ENCODE results near the gene GMNN.
"Not testable (repeated sequence)": the region's sequence is repeated elsewhere in the genome, so short reads cannot be mapped to it uniquely, and the experiment has no call there.

GMNN gene

DNA sequence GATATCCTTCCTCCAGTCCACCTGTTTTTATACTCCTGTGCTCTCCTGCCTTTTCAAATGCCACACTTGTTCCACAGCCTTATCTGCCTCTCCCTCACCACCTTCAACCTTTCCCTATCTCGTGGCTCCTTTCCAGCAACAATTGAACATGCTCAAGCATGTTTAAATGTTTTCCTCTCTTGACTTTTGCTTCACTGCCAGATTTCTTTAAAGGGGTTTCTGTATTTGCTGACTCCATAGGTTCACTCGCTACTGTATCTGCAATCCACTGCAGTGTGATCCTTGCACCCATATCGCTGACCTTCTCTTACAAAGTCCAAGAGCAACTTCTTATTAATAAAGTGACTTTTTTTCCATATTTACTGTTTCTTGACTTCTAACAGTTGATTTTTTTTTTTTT is 11.2 kb upstream of the GMNN start:
- DNase-seq: no peak

DNA sequence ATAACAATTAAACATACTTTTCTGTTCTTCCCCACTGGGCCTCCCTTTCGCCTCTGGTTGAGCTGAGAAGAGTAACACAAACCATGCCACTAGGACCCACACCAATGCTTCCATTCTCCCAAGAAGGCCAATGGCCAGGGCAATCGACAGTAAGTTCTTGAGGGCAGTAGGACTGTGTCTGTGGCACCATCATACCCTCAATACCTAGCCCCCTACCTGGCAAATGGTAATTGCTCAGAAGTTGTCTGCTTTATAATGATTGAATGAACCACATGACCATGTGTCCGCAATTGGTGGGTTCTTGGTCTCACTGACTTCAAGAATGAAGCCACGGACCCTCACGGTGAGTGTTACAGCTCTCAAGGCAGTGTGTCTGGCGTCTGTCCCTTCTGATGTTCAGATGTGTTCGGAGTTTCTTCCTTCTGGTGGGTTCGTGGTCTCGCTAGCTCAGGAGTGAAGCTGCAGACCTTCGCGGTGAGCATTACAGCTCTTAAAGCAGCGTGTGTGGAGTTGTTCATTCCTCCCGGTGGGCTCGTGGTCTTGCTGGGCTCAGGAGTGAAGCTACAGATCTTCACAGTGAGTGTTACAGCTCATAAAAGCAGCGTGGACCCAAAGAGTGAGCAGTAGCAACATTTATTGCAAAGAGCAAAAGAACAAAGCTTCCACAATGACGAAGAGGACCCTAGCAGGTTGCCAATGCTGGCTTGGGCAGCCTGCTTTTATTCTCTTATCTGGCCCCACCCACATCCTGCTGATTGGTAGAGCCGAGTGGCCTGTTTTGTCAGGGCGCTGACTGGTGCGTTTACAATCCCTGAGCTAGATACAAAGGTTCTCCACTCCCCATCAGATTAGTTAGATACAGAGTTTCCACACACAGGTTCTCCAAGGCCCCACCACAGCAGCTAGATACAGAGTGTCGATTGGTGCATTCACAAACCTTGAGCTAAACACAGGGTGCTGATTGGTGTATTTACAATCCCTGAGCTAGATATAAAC is 9.6 kb upstream of the GMNN start:
- DNase-seq: not testable (repeated sequence)

DNA sequence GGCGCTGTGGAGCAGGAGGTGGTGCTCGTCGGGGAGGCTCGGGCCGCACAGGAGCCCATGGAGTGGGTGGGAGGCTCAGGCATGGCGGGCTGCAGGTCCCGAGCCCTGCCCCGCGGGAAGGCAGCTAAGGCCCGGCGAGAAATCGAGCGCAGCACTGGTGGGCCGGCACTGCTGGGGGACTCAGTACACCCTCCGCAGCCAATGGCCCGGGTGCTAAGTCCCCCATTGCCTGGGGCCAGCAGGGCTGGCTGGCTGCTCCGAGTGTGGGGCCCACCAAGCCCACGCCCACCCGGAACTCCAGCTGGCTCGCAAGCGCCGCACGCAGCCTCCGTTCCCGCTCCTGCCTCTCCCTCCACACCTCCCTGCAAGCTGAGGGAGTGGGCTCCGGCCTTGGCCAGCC is 8.8 kb upstream of the GMNN start:
- DNase-seq: not testable (repeated sequence)

DNA sequence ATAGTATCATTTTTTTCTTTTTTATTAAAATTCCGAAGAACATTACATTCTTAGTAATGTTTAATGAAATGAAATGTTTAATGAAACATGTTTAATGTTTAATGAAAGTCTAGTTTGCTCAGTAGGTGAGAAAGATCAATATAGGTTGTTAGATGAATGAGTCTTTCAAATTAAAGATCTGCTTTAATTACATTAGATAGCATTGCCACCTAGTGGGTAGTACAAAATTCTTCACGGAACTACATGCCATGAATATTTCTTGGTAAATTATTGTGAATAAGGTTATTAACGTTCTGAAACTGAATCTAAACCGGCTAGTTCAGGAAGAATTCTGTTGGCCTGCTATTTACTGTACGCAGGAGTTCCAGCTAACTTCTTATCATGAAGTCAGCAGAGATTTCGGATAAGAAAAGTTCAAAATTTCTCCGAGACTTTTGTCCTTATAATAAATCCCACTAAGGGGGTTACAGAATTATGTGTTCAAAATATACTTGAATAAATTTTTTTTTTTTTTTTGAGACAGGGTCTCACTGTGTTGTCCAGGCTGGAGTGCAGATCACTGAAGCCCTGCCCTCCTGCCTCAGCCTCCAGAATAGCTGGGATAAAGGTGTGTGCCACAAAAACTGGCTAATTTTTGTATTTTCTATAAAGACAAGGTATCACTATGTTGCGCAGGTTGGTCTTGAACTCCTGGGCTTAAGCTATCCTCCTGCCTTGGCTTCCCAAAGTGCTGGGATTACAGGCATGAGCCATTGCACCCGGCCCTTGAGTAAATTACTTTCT is 7.9 kb upstream of the GMNN start:
- no peak for DNase-seq

DNA sequence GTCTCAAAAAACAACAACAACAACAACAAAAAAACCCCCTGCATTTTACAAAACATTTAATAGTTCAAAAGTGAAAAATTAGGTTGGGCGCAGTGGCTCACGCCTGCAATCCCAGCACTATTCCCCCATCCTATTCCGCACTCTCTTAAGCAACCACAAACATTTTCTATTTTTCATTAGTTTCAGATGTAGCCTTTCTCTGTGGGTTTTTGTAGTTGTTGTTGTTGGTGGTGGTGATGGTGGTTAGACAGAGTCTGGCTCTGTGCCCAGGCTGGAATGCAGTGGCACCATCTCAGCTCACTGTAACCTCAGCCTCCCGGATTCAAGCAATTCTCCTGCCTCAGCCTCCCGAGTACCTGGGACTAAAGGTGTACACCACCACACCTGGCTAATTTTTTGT is 6.4 kb upstream of the GMNN start:
- DNase-seq: no peak

DNA sequence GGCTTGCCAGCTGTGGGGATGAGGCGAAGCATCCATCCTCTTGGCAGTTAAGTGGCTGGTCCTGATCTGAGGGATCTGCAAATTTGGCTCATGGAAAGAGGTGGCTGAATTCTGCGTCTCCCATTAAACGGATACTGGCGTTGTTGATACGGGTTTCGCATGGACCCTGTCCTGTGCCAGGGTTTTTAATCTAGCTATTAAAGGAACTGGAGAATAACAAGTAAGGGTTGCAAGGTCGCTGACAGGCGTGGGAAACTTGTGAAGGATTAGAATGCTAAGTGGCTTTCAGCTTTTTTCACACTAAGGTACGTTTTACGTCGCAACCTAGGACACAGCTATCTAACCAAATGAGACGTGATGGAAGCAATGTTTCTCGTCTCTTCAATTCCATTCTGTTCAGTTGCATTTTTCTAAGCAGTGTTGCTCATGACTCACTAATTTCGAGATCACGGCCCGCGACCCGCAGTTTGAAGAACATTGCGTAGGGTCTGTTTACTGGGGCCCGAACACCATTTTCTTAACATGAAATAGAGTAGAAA is 852 bp downstream of the GMNN start:
- DNase-seq: no peak

DNA sequence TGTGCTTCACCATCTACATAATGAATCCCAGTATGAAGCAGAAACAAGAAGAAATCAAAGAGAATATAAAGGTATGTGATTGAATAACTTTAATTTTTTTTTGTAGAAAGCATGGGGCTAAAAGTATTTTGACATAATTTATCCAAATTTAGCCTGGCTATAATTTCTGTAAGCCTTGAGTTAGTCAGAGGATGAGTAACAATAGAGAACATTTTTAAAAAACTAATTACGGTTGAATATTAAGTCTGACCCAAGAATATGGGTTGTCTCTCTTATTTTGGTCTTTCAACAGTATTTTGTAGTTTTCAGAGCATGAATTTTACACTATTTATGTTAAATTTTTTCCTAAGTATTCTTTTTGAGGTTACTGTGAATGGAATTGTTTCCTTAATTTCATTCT is 2.5 kb downstream of the GMNN start:
- DNase-seq: no peak

DNA sequence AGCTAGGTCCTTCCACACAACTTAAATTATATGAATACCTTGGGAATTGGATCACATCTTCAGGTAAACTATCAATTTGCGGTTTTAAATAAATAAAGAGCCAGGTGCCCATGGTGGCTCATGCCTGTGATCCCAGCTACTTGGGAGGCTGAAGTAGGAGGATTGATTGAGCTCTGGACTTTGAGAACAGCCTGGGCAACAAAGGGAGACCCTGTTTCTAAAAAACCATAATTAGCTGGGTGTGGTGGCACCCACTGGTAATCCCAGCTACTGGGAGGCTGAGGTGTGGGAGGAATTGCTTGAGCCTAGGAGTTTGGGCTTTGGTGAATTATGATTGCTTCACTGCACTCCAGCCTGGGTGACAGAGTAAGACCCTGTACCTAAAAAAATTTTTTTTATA is 3.4 kb downstream of the GMNN start:
- DNase-seq: no peak

DNA sequence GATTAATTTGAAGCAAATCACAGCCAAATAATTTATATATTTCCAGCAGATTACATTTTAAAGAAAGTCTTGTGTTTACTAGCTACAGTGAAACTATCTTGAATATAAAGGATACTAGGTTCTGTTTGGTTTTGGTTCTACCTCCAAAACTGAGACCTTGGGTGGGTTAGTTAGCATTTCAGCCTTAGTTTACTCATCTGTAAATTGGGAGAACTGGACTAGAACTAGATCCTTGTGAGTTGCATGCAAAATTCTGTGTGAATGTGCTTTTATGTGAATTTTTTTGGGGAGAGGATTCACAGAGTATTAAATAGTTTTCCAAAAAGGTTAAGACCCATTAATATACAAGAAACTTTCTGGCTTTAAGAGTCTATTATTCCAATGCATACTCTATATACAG is 4.1 kb downstream of the GMNN start:
- DNase-seq: no peak

DNA sequence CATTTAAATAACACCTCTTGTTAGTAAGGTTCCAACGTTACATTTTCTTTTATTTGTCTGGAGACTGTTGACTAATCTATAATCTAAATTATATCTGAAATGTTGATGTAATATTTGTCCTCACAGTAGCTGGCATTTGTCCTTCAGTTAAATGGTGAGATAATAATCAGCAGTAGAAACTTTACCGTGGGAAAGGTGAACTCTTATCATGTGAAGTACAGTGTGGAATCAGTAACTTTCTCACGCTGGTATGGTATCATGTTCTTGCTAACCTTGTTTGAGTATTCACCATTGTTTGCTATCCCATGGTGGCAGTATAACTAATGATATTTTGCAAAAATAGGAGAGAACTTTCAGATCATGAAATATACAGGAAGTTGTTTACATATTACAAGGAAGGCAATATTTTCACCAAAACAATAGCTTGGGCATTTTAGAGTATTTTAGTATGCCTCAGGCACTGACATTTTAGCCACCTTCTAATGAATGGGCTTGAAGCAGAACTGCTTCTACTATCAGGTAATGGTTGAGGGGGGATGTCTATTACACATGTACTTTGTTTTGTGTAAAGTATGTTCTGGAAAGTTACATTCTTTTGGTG is 4.8 kb downstream of the GMNN start:
- DNase-seq: no peak

DNA sequence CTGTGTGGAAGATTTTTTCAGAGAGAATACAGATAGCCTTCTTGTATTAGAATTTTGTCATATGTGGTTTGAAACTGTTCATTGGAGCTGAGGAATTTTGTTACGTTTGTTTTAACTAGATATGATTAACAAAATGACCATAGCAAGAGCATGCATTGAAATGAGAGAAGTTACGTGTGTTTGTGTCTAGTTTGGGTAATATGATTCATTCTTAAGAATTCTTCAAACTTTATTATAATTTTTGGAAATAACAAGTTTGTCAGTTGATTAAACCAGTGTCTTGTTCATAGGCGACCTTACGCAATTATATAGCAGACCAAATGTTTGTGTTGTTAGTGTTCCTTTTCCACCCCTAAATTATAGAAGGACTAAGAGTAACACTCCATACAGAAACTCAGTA is 5.5 kb downstream of the GMNN start:
- no peak for DNase-seq

DNA sequence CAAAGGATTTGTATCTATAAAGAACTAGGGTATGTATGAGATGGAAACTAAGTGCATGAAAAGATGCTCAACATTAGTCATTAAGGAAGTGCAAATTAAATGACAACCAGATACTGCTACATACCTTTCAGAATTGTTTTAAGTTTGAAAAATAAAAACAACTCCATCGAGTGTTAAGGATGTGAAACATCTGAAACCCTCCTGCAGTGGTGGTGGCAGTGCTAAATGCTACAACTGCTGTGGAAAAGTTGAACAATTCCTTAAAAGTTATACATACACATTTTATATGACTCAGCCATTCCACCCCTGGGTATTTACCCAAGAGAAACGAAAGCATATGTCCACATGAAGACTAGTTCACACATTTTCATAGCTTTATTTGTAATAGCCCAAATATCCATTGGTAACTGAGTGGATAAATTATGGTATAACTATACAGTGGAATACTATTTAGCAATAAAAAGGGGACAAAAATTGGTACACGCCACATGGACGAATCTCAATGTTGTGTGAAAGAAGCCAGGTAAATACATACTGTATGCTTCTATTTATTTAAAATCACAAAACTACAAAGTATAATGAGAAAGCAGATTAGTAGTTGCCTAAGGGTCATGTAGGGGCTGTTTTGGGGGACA is 13.4 kb downstream of the GMNN start:
- no peak for DNase-seq

DNA sequence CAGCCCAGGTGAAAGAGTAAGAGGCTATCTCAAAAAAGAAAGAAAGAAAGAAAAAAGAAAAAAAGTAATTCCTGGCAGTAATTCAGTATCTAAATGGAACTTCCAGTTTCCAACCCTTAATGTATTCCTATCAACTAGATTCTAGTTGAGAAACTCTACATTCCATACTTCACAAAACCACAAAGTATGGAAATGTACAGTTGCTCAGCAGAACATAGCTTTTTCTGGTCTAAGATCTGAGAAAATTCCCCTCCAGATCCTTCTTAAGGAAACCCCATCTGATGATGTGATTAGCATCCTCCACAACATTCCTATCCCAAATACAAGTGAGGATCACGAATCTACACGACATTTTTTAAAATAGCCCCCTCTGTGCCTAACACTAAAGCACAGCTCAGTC is 20.4 kb downstream of the GMNN start:
- no peak for DNase-seq

DNA sequence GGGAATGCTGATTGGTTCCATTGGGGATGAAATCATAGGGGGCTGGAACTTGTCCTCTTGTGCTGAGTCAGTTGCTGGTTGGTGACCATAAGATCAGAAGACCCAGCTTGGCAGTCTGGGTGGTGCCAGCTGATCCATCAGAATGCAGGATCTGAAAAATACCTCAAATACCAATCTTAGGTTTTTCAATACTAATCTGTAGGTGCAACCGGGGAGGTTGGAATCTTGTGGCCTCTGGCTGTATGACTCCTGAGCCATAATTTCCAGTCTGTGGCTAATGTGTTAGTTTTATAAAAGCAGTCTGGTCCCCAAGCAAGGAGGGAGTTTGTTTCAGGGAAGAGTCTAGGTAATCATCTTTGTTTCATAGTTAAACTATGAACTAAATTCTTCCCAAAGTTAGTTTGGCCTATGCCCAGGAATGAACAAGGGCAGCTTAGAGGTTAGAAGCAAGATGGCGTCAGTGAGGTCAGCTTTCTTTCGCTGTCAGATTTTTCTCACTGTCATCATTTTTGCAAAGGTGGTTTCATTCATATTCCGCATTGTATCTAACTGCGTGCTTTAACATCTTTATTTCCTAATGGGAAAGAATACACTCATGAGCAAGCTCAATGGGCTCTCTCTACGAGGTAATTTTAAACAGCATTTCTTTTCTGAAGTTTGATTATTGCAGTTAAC is 22.0 kb downstream of the GMNN start:
- no peak for DNase-seq

DNA sequence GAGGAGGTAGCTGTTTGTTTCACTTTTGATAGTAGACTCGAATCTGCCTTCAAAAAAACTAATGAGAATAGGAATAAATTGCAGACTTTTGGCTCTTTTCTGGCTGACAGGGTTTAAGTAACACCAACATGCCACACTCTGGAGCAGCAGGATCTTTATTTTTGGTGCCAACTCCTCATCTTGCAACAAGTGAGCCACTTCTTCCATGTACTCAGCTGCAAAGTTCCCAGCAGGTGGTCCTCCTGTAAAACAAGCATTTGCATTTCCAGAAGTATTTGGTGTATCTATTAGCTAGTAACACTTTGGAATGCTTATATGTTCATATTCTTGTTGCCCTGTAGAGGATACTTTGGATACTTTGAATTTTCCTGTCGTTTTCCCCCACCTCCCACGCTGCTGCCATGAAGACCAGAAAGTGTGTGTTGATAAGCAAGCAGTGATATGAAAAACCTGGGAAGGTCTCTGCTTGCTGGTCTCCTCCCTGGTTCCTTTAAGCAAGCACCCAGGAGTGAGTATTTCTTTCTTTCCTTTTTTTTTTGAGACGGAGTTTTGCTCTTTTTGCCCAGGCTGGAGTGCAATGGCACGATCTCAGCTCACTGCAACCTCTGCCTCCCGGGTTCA is 23.0 kb downstream of the GMNN start:
- no peak for DNase-seq

DNA sequence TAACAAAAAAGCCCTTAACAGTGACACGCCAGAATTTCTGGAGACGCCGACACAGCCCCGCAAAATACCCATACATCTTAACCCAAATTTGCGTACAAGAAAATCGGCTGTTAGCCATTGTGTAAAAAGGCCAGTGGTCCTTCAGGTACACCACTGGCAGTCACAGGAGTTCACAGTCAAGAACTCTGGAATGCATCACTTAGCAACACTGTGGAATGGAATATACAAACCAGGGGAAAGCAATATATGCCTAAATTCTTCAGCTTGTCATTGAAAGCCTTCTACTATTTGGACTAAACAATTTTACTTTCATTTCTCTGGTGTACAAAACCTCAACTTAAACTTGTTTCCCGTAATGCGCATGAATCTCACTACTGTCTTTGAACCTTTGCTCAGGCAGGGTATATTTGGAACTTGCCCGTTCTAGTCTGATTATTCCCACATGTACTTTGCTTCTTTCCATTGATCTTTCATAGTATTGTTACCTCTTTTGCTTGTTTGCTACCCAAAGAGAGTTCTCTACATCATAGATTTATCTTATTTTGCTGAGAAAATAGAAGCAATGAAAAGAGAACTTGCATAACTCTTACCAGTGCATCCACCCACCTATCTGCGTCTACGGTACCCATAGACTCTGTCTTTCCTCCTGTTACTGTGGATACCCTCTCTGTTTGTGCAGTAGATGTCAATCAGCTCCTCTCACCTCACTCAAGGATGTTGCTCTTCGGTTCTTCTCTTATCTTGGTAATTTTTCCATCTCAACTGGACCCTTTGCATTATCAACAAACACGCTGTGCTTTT is 24.2 kb downstream of the GMNN start, which contains the start of gene ARMH2:
TSS of gene ARMH2 (minus strand) at position 178 of the 801 bp plus-strand sequence. CDS start at position 118, 60 bp downstream.
- no peak for DNase-seq

DNA sequence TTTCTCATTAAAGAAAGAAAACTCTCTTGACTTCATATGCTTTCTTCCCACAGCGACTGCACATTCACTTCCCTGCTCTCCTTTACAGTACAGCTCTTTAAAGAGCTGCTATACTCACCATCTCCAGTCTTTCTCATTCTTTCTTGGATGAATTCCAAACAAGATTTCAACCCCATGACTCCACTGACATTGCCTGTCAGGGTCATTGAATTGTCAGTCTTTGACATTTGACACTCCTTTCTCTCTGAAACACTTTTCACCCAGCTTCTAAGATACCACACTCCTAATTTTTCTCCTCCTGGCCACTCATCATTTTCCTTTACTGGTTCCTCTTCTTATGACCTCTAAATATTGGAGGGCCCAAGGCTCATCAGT is 24.8 kb downstream of the GMNN start:
- no peak for DNase-seq

DNA sequence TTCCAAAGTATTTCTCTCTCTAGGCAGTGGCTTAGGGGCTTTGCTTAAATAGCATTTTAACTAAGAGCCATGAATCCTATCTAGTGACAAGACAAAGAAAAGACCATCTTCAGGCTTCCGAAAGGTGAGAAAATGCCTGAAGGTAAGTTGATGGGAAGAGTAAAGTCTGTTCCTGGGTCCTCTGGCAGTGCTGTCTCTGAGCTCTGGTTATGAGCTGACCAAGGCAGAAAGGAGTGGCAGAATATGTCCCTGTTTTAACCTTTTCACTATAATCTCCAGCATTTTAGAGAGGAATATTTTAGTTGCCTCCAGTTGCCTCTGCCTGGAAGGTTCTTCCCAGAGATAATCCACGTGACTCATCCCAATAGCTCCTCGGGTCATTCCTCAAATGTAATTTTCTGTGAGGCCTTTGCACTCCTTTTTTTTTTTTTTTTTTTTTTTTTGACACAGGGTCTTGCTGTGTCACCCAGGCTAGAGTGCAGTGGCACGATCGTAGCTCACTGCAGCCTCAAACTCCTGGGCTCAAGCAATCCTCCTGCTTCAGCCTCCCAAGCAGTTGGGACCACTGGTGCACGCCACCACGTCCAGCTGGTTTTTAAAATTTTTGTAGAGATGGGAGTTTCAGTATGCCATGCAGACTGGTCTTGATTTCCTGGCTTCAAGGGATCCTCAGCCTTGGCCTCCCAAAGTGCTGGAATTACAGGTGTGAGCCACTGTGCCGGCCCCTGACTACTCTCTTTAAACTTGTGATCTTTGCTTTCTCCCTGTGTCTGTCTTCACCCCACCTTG is 27.7 kb downstream of the GMNN start:
- no peak for DNase-seq

DNA sequence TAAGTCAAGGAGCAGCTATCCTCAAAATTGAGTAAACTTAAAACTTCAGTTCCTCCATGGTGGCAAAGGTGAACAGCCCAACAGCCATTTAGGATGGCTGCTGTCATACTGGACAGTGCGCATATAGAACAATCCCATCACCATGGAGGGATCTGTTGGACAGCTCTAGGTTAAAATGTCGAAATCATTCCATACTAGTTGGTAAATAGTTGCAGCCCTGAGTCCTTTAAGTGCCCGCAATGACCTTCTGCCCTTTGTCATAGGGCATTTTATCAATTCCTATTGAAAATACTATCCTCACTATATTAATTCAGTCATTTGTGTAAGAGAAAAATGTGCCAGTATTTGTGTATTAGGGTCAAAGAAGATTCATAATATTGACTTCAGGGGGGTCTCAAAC is 32.8 kb downstream of the GMNN start:
- no peak for DNase-seq

DNA sequence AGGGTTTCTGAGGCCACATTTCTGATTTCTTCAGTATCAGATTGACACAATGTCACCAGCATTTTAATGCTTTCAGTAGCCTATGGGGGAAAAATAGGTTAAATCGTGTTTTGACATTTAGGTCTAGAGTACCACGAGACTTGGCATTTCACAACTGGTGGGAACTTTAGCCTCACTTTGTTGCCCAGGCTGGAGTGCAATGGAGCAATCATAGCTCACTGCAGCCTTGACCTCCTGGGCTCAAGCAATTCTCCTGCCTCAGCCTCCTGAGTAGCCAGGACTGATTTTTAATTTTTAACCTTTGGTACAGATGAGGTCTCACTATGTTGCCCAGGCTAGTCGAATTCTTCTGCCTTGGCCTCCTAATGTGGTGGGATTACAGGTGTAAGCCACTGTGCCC is 35.0 kb downstream of the GMNN start:
- no peak for DNase-seq

All from activated gamma-delta T cell treated with Interleukin-2 at 50 U/mL for 16 hours (primary cell).